Panc1 (cell line): ENCODE measurements around the gene CHST13. TPM values are rescaled to one million over a fixed set of nuclear protein-coding genes. Genes with fewer than 3 reads are reported as not detected.

Source experiments
- ATAC-seq: fragments of 200-7000 bp; cut with Tn5 transposase; 2 replicates; pipeline ENCODE4 v1.9.1; 2020; ENCODE audit warnings: mild to moderate bottlenecking, moderate library complexity
- BruUV-seq: library from RNA; stranded (reverse); fragments of 400-500 nt; replicated peaks from 2 replicates; lab custom pipeline; 2021; lab: Mats Ljungman, UMichigan
- CTCF ChIA-PET: fragments of 300-600 bp; sonication (Branson Sonifier 250); formaldehyde crosslinking; loops from one replicate; lab custom pipeline; 2022; ENCODE audit warnings: antibody characterized with exemption; lab: Charles Lee
- POLR2A ChIA-PET: fragments of 300-600 bp; sonication (Branson Sonifier 250); formaldehyde crosslinking; loops from one replicate; lab custom pipeline; 2022; ENCODE audit warnings: antibody characterized with exemption; lab: Charles Lee
- DNase-seq: peaks from one replicate; pipeline ENCODE4 v3.0.0-alpha.2; 2010; ENCODE audit warnings: low read depth, low spot score
- H3K27ac ChIP-seq: 2 replicates; pipeline ENCODE4 v1.5.1; 2011; ENCODE audit warnings: mild to moderate bottlenecking, low read length, inconsistent platforms
- H3K27me3 ChIP-seq: fragments of 200-500 bp; sonication (Bioruptor generic); 2 replicates; pipeline ENCODE4 v1.6.0; 2014; ENCODE audit warnings: low read length, inconsistent platforms; ENCODE audit not compliant: control insufficient read depth, insufficient read depth
- H3K36me3 ChIP-seq: fragments of 200-500 bp; sonication (Bioruptor generic); 2 replicates; pipeline ENCODE4 v1.5.1; 2014; ENCODE audit warnings: inconsistent platforms, mild to moderate bottlenecking, low read length, moderate library complexity; ENCODE audit not compliant: control insufficient read depth, insufficient read depth
- H3K4me1 ChIP-seq: 2 replicates; pipeline ENCODE4 v1.5.1; 2011; ENCODE audit warnings: inconsistent platforms, mild to moderate bottlenecking, low read length, moderate library complexity; ENCODE audit not compliant: control insufficient read depth, insufficient read depth
- H3K4me3 ChIP-seq, 2 experiments: 2 replicates each; pipeline ENCODE4 v1.5.1; 2011 to 2012; ENCODE audit warnings: low read depth in 2 of 2, low read length in 2 of 2, mild to moderate bottlenecking in 2 of 2, inconsistent platforms in 1 of 2, moderate library complexity in 1 of 2
- H3K9me3 ChIP-seq: fragments of 200-500 bp; sonication (Bioruptor generic); 2 replicates; pipeline ENCODE4 v1.5.1; 2014; ENCODE audit warnings: low read depth, mild to moderate bottlenecking, inconsistent platforms, low read length, moderate library complexity; ENCODE audit not compliant: control insufficient read depth, insufficient read depth
- POLR2AphosphoS5 ChIP-seq: IDR thresholded peaks from 2 replicates; pipeline ENCODE4 v1.6.1; 2012; ENCODE audit warnings: mild to moderate bottlenecking, low read depth, low read length, moderate library complexity
- SIN3A ChIP-seq: IDR thresholded peaks from 2 replicates; pipeline ENCODE4 v1.6.1; 2012; ENCODE audit warnings: low read depth, mild to moderate bottlenecking, low read length, moderate library complexity, borderline replicate concordance; ENCODE audit not compliant: insufficient read depth
- TCF7L2 ChIP-seq: IDR thresholded peaks from 2 replicates; pipeline ENCODE4 v1.6.1; 2011; ENCODE audit warnings: mild to moderate bottlenecking, low read depth, low read length, inconsistent platforms
- in situ Hi-C: cut with HindIII; loops from 2 replicates; pipeline ENCODE4 v1.10.0; 2016; ENCODE audit warnings: low sequenced_read_pairs, low pct_unique_long_range_greater_than_20kb
- intact Hi-C: fragments of 100-400 bp; cut with micrococcal nuclease; formaldehyde crosslinking; loops from one replicate; pipeline ENCODE4 v1.10.0; 2022; ENCODE audit not compliant: unreplicated experiment
- total RNA-seq: library from RNA; stranded (reverse); gene quantifications from one replicate; pipeline ENCODE4 v1.2.1, GENCODE V29; 2021; ENCODE audit not compliant: unreplicated experiment
- TF ChIP-seq, protein P1 (sequence below): fragments of 450-650 bp; IDR thresholded peaks from 2 replicates; pipeline ENCODE4 v1.5.1; 2017; ENCODE audit warnings: mild to moderate bottlenecking
- TF ChIP-seq, protein P2 (sequence below), 2 experiments: IDR thresholded peaks; 2 replicates each; pipeline ENCODE4 v1.6.1; 2011 to 2012; ENCODE audit warnings: low read depth in 2 of 2, control low read depth in 1 of 2, low read length in 1 of 2, mild to moderate bottlenecking in 1 of 2, moderate library complexity in 1 of 2; ENCODE audit not compliant: insufficient read depth in 1 of 2

The CHST13 gene
- total RNA-seq, 1 experiment from 2014 or later: 0.64 TPM

- ATAC-seq (0 out of 2 replicates have a peak, but pooled peaks have one; percentile 5), DNase-seq (no peak)
- Histone ChIP-seq H3K4me3 (no peak overlapping the region), H3K9me3 (no peaks in the 10 kb centered on the region), H3K27ac (no peak overlapping the region), H3K4me1 (peaks cover 6% of the 10 kb centered on the region; the same call in 1 of the 2 replicates), H3K36me3 (no peaks in the 10 kb centered on the region), H3K27me3 (peaks cover 13% of the 10 kb centered on the region)
- no peak for TF ChIP-seq POLR2AphosphoS5
- TF ChIP-seq, protein P1, sequence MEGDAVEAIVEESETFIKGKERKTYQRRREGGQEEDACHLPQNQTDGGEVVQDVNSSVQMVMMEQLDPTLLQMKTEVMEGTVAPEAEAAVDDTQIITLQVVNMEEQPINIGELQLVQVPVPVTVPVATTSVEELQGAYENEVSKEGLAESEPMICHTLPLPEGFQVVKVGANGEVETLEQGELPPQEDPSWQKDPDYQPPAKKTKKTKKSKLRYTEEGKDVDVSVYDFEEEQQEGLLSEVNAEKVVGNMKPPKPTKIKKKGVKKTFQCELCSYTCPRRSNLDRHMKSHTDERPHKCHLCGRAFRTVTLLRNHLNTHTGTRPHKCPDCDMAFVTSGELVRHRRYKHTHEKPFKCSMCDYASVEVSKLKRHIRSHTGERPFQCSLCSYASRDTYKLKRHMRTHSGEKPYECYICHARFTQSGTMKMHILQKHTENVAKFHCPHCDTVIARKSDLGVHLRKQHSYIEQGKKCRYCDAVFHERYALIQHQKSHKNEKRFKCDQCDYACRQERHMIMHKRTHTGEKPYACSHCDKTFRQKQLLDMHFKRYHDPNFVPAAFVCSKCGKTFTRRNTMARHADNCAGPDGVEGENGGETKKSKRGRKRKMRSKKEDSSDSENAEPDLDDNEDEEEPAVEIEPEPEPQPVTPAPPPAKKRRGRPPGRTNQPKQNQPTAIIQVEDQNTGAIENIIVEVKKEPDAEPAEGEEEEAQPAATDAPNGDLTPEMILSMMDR: no peak
- TF ChIP-seq, protein P2, sequence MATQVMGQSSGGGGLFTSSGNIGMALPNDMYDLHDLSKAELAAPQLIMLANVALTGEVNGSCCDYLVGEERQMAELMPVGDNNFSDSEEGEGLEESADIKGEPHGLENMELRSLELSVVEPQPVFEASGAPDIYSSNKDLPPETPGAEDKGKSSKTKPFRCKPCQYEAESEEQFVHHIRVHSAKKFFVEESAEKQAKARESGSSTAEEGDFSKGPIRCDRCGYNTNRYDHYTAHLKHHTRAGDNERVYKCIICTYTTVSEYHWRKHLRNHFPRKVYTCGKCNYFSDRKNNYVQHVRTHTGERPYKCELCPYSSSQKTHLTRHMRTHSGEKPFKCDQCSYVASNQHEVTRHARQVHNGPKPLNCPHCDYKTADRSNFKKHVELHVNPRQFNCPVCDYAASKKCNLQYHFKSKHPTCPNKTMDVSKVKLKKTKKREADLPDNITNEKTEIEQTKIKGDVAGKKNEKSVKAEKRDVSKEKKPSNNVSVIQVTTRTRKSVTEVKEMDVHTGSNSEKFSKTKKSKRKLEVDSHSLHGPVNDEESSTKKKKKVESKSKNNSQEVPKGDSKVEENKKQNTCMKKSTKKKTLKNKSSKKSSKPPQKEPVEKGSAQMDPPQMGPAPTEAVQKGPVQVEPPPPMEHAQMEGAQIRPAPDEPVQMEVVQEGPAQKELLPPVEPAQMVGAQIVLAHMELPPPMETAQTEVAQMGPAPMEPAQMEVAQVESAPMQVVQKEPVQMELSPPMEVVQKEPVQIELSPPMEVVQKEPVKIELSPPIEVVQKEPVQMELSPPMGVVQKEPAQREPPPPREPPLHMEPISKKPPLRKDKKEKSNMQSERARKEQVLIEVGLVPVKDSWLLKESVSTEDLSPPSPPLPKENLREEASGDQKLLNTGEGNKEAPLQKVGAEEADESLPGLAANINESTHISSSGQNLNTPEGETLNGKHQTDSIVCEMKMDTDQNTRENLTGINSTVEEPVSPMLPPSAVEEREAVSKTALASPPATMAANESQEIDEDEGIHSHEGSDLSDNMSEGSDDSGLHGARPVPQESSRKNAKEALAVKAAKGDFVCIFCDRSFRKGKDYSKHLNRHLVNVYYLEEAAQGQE (IDR thresholded peaks at IDR 0.05; ENCODE audit: insufficient read depth in 1 of 2, low read depth in 2 of 2, low read length in 1 of 2): no peak
- no peak for TF ChIP-seq SIN3A
- no peak for TF ChIP-seq TCF7L2
- ChIA-PET CTCF (no interaction called here), POLR2A (no interaction called here)
- in situ Hi-C loops (no loop called here), intact Hi-C loops (no loop called here)
- BruUV-seq: no TSS peak
Observed at GRCh38 chr3:126538316-126538715, 14.4 kb downstream of the CHST13 start.

- Histone ChIP-seq H3K9me3 (no peaks in the 10 kb centered on the region), H3K36me3 (no peaks in the 10 kb centered on the region), H3K27ac (no peak overlapping the region), H3K4me3 (no peak overlapping the region), H3K27me3 (peaks cover 6% of the 10 kb centered on the region), H3K4me1 (peaks cover 6% of the 10 kb centered on the region; the same call in 1 of the 2 replicates)
- TF ChIP-seq POLR2AphosphoS5 (no peak), TCF7L2 (no peak)
- TF ChIP-seq, protein P1: no peak
- no TSS peak for BruUV-seq
- DNase-seq (no peak), ATAC-seq (peak; percentile 8; the same call in 1 of the 2 replicates)
- CTCF ChIA-PET: interaction anchor here (0.6 kb wide), 1 partner anchor 16 kb away, joined by 4 read pairs; no protein-coding TSS in a partner anchor
- intact Hi-C loops (no loop called here), in situ Hi-C loops (no loop called here)
- POLR2A ChIA-PET: no interaction called here
Observed at GRCh38 chr3:126538966-126539365, 15.0 kb downstream of the CHST13 start.
